ENCODE data around the gene STK17A.

The STK17A gene

DNA sequence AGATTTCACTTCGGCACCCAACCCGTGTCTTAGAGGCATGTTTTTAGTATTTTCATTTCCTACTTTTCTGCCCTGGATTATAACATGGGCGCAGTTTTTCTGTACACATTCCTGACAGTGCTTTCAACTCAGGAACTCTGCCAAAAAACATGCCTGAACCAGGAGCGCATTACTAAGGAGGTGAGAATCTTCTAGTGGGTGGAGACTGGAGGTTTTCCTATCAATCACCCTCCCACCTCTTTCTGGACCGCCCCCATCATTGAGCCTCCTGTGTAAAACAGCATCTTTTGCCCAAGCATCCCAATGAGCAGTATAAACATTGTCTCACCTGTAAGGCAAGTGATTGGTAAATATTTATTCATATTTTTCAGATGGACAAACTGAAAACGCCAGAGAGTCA lies 53.2 kb downstream of the STK17A start:
- H3K4me3 ChIP-seq (ENCODE audit: low read depth, low read length): no peak overlapping the region
- TF ChIP-seq, protein P1, sequence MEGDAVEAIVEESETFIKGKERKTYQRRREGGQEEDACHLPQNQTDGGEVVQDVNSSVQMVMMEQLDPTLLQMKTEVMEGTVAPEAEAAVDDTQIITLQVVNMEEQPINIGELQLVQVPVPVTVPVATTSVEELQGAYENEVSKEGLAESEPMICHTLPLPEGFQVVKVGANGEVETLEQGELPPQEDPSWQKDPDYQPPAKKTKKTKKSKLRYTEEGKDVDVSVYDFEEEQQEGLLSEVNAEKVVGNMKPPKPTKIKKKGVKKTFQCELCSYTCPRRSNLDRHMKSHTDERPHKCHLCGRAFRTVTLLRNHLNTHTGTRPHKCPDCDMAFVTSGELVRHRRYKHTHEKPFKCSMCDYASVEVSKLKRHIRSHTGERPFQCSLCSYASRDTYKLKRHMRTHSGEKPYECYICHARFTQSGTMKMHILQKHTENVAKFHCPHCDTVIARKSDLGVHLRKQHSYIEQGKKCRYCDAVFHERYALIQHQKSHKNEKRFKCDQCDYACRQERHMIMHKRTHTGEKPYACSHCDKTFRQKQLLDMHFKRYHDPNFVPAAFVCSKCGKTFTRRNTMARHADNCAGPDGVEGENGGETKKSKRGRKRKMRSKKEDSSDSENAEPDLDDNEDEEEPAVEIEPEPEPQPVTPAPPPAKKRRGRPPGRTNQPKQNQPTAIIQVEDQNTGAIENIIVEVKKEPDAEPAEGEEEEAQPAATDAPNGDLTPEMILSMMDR (IDR thresholded peaks at IDR 0.05; ENCODE audit: low read depth, low read length): no peak

DNA sequence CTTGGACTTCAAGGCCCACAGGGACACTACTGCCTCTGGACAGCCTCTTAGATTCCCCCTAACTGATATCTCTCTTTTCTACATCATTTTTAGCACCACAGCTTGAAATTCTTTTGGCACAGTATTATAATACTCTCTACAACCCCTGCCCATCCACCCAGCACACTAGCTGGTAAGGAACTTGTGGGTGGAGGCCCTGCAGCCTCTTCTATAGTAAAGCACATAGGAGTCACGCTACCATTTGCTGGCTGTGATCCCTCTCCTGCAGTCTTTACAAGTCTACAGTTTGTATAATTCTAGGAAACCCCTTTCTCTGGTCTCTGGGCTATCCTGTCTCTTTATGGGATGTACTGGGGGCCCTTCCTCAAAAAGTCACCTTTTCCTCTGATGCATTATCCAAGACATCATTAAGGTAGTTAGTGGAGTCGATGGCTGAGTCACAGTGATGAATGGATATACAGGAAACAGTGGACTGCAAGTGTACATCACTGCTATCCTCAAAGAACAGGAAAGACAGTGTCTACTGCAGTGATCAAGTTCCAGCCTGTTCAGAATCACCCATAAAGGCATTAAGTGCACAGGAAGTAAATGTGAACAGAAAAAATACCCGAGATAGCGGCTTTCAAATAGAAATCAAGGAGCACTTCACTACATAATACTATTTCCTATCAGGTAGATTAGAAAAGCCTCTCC lies 54.4 kb downstream of the STK17A start:
- TF ChIP-seq, protein P1 (IDR thresholded peaks at IDR 0.05; ENCODE audit: low read depth, low read length): no peak
- no peak overlapping the region for H3K4me3 ChIP-seq (ENCODE audit: low read depth, low read length)

DNA sequence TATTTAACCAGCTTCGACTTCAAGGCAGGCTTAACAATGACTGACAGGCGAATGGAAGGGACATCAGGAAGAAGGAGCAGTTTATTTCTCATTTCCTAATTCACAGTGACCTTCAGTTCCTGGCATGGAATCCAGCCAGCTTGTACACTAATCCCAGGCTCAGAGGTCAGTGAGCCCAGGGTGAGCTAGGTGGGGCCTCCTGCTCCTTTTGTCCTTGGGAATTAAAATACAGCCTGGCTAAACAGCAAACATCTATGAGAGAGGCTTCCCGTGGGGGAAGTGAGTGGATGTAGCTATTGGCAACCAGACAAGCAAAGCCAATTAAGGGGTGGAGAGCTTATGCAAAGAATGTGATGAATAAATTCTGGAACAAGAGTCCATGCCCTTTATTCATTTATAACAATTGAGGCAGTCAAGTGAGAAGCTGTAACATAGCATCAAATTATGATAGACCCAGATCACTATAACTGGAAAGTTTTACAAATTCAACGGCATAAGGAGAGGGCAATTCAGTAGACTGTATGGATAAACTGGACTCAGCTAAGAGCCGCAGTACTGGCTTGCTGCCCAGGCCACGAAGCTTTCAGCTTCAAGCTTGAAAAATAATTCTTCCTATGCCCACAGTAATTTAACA lies 57.1 kb downstream of the STK17A start:
- TF ChIP-seq, protein P1 (IDR thresholded peaks at IDR 0.05; ENCODE audit: low read depth, low read length): no peak
- no peak overlapping the region for H3K4me3 ChIP-seq (ENCODE audit: low read depth, low read length)

DNA sequence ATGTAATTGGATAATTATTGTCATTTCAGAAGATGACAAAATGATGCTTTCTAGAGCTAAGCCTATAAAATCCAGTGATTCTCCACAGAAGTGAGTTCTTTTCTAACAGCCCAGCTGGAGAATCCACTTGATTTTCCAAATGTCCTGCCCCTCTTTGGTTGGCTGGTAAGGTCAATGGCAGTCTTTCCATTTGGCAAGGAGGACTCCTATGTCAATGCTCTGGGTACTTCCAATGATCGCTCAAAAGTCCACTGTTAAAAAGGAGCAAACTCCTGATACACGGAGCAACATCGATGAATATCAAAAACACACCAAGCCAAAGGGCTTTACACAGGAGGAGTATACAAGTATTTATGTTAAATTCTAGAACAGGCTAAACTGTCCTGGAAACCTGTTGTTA lies 57.8 kb downstream of the STK17A start:
- no peak overlapping the region for H3K4me3 ChIP-seq (ENCODE audit: low read depth, low read length)
- TF ChIP-seq, protein P1 (IDR thresholded peaks at IDR 0.05; ENCODE audit: low read depth, low read length): no peak

DNA sequence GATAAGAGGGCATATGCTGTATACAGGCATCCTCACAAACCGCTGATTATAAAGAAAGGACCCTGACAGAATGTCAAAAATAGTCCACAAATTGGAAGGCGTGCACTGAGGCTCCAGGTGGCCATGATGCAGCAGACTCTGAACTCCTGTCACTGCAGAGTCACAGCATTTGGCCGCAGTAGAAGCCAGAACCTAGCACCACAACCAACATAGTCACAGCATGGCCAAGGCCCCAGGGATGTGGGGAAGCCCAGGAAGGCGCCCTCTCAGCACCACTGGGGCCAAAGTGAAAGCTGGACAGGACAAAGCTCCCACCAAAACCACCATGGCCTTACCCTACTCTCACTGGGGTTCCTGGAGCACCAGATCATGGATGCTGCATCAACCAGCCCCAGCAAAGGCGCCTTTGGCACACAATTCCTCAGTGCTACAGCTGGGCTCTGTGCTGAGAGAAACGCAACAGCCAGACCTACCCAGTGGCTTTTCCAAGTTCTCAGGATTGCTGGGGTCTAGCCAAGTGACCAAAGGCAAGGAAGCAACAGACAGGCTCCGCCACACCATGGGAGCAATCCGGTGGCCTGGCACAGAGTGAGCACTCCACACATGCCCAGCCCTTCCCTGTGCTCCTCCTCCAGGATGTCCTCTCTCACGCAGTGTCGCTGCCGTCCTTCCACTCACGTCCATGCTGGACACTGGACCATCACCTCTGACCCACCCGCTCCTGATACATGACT lies 60.2 kb downstream of the STK17A start:
- no peak overlapping the region for H3K4me3 ChIP-seq (ENCODE audit: low read depth, low read length)
- TF ChIP-seq, protein P1 (IDR thresholded peaks at IDR 0.05; ENCODE audit: low read depth, low read length): no peak

DNA sequence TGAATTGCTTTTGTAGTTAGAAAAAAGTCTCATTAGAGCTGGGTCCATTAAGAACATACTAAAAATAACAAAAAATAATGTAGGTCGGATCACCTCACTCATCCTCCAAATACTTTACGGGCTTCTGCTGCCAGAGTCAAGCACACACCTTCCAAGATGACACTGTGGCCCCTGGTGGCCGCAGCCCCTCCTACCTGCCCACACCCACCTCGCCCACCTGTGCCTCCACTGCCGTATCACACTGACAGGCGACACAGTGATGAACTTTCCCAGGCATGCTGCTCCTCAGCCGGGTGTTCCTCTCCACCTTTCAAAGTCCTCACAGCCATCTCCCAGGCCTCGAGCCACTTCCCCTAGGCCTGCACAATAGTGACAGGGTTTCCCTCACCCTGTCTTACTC lies 60.9 kb downstream of the STK17A start:
- no peak overlapping the region for H3K4me3 ChIP-seq (ENCODE audit: low read depth, low read length)
- TF ChIP-seq, protein P1 (IDR thresholded peaks at IDR 0.05; ENCODE audit: low read depth, low read length): no peak

All from WI38 (cell line).